Renal pelvis (tissue), 4 donors: Measurements from ENCODE around the gene ATP10A. TPM values are rescaled to one million over a fixed set of nuclear protein-coding genes. Genes with fewer than 3 reads are reported as not detected.

Experiments
- DNase-seq: peaks from one replicate; pipeline ENCODE4 v3.0.0-alpha.2; 2013
- polyA plus RNA-seq, 3 donors: library from polyadenylated mRNA; unstranded; fragments of 120-200 nt; gene quantifications; one replicate each; pipeline ENCODE4 v1.2.1, GENCODE V29; 2013; ENCODE audit not compliant: insufficient read length in 3 of 3

ATP10A gene
- polyA plus RNA-seq, 3 donors: 3.1 to 4.6 (median 3.4) TPM

DNA sequence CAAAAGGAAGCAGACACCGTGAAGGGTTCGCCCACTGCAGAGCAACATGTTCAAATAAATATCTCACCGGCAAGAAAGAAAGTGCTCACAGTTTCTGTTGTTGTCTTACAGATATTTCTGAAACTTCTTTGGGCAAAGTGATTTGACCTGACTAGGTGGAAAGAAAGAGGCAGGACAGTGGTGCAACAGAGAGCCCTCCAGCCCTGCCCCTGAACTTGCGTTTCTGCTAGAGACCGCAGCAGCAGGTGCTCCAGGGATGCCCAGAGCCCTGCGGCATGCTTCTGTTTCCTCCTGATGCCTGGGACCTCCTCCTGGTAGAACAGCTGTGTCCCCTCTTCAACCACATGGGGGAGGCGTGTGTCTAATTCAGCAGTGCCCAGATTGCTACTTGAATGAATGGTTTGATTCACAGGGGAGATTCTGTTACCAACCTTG, 123.4 kb downstream of the ATP10A start:
- DNase-seq: peak; percentile 45

- DNase-seq: no peak
These were observed 124.8 kb downstream of the ATP10A start for GRCh38 chr15:25738171-25738965.

DNA sequence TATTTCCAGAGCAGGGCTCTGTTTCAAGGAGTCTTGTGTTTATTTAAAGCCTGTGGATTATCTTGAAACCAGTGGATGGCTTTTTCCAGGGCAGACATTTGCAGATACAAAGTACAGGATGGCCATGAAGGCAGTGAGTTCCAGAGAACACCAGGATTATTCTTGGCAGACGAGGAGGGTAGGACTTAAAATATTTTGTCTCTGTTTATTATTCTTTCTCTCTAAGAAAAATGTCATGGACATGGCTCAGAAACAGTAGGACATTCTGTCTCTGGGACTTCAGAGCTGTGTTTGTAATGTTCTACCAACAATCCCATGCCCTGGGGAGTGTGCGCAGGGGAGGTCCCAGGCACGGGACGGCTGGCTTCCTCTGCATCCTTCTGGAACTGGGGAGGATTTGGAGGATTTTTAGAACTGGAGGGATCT, 125.9 kb downstream of the ATP10A start:
- no peak for DNase-seq

GRCh38 chr15:25736461-25736860, 126.7 kb downstream of the ATP10A start:
- no peak for DNase-seq

GRCh38 chr15:25735550-25736384, 127.4 kb downstream of the ATP10A start:
- no peak for DNase-seq

- no peak for DNase-seq
These were observed 128.3 kb downstream of the ATP10A start for GRCh38 chr15:25734680-25735355.

DNA sequence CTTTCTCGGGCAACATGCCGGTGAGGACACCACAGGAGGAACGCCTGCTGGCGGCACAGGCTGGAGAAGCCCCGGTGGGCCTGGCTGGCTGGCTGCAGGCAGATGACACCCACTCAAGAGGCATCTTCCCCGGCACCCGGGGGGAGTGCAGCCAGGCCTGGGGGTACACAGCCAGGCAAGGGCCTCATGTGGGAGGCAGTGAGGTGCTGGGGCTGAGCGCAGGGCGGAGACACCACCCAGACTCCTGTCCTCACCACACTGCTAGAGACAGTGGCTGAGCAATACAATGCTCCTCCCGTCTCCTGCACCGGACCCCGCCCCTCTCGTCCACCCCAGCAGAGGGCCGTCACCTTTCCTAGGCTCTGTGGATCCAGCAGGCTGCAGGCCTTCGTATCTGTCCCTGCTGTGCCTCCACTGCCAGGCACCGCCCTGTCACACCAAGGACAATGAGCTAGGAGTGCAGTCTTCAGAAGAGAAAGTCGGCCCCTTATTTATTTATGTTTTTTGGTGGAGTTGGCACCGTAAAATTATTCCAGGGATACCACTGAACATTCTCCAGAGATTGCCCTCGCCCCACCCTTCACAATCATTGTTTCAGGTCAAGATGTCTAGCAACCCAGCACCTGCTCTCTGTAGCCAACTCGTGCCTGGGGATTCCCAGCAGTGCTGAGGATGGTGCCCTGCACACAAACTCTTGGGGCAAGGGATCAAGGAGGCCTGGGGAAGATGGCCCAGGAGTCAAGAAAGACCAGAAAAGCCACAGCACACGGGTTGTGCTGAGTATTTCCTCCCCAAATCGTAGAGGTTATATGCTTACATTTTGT, 129.1 kb downstream of the ATP10A start:
- no peak for DNase-seq

GRCh38 chr15:25733036-25733855, 129.9 kb downstream of the ATP10A start:
- no peak for DNase-seq

- no peak for DNase-seq
These were observed 130.9 kb downstream of the ATP10A start for GRCh38 chr15:25732191-25732590.

DNA sequence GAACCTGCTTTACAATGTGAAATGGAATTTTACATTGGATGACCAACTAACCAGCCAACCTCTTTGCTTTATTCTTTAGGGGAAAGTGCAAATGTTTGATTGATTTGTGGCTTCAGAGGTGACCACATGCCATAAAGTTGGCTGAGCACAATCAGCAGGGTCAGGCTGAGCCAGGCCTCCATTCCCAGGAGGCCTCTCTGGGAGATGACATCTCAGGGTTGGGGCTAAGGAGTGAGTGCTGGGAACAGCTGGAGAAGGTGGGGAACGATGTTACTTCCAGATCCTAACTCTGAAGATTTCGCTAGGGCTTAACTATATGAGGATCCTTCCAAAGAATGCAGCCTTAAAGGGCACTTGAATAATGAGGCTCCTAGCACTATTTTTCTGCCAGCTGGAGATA, 131.7 kb downstream of the ATP10A start:
- no peak for DNase-seq

- no peak for DNase-seq
These were observed 132.2 kb downstream of the ATP10A start for GRCh38 chr15:25730918-25731317.

GRCh38 chr15:25728816-25729215, 134.3 kb downstream of the ATP10A start:
- no peak for DNase-seq

DNA sequence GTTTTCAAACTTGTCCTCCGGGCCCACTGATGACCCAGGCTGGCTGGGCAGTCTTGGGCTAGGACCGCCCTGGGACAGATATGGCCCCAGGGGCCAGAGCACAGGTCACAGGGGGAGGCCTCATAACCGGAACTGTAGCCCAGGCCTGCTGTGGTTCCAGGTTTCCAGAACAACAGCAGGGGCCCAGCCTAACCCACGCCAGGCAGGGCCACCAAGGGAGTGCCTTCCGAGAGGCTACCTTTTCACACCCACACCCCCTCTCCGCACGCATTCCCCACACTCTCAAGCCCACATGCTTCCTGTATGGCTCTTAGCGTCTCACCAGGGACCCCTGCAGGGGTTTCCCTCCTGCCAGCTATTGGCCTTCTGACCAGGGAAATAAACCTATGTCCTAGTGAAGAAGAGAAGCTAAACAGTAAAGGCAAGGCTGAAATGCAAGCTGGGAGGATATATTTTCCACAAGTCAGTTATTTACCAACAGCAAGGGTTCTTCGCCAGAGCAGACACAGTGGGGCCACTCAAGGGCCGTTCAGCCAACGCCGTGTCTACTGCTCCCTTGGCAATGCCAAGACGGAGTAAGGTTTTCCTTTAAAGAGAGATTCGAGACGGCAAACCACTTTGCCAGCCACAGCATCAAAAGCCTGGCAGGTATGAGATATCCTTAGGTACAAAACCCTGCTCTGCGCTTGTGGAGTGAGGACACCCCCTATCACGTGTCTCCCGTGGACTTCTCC, 135.1 kb downstream of the ATP10A start:
- no peak for DNase-seq

DNA sequence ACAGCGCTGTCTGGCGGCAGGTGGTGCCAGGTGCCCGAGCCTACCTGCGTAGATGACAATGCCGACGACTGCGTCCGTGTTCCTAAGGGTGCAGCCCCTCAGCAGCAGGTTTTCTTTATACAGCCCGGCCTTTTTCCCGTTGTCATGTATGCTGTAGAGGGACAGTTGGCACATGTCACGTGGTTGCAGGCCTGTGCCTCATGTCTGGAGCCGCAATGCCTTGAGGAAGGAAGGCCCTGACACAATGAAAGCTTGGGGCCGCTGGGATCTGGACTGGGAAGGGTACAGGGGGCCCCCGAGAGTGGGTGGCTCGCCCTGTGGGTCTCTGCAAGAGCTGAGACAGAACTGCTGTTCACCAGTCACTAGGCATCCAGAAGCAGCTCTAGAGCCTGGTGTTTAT, 136.0 kb downstream of the ATP10A start:
- DNase-seq: no peak

GRCh38 chr15:25725758-25726157, 137.4 kb downstream of the ATP10A start:
- no peak for DNase-seq

GRCh38 chr15:25724899-25725298, 138.2 kb downstream of the ATP10A start:
- no peak for DNase-seq

- no peak for DNase-seq
These were observed 141.5 kb downstream of the ATP10A start for GRCh38 chr15:25721605-25721955.

GRCh38 chr15:25719101-25719985, 143.8 kb downstream of the ATP10A start:
- DNase-seq: no peak

DNA sequence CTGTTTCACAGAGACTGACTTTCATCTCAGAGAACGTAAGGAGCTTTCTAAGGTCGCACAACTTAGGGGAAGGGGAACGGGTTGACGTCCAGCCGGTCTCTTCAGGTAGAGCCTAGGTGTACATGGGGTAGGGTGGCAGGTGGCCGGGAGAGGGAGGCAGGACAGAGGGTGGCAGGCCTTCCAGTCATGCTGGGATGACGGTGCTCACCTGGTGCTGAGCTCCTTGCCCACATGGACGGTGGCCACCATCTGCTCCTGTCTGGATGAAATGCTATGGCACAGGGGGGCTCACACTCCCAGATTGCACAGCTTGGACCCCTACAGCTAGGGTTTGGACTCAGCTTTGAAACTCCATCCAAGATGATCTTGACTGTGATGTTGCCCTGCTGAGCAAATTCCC, 144.5 kb downstream of the ATP10A start:
- DNase-seq: no peak
